Memory B cell (primary cell): ENCODE results near the gene DISP3.

Experiments
- ATAC-seq: fragments of 150-1000 bp; cut with Tn5 transposase; 2 replicates; pipeline ENCODE4 v1.10.0; 2021; ENCODE audit warnings: low read depth, mild to moderate bottlenecking, moderate library complexity
- DNase-seq, 2 donors: peaks; one replicate each; pipeline ENCODE4 v3.0.0; 2022; ENCODE audit warnings: low spot score in 2 of 2
- H3K27ac Mint-ChIP-seq: one replicate; pipeline ENCODE4 v1.8.0; 2022; ENCODE audit warnings: mild to moderate bottlenecking, moderate library complexity, mixed read lengths
- H3K27me3 Mint-ChIP-seq: one replicate; pipeline ENCODE4 v1.8.0; 2022; ENCODE audit warnings: mixed read lengths
- H3K36me3 Mint-ChIP-seq: one replicate; pipeline ENCODE4 v1.8.0; 2022; ENCODE audit warnings: mild to moderate bottlenecking, mixed read lengths
- H3K4me1 Mint-ChIP-seq: one replicate; pipeline ENCODE4 v1.8.0; 2022; ENCODE audit warnings: mixed read lengths
- H3K4me3 Mint-ChIP-seq: one replicate; pipeline ENCODE4 v1.8.0; 2022; ENCODE audit warnings: mild to moderate bottlenecking, moderate library complexity, mixed read lengths
- H3K9me3 Mint-ChIP-seq: one replicate; pipeline ENCODE4 v1.8.0; 2022; ENCODE audit warnings: mixed read lengths

Gene DISP3

GRCh38 chr1:11486231-11487009 is 7.5 kb downstream of the DISP3 start:
- ATAC-seq (no peak), DNase-seq (no peak)
- H3K9me3 Mint-ChIP-seq: no peaks in the 10 kb centered on the region
- peaks cover 2% of the 10 kb centered on the region for H3K4me1 Mint-ChIP-seq
- no peaks in the 10 kb centered on the region for H3K36me3 Mint-ChIP-seq
- no peak overlapping the region for H3K4me3 Mint-ChIP-seq
- H3K27ac Mint-ChIP-seq: no peak overlapping the region
- peaks cover 12% of the 10 kb centered on the region for H3K27me3 Mint-ChIP-seq

GRCh38 chr1:11487196-11487751 is 8.3 kb downstream of the DISP3 start:
- peaks cover 6% of the 10 kb centered on the region for H3K27me3 Mint-ChIP-seq
- no peak overlapping the region for H3K27ac Mint-ChIP-seq
- no peak overlapping the region for H3K4me3 Mint-ChIP-seq
- no peak for DNase-seq
- H3K4me1 Mint-ChIP-seq: peaks cover 2% of the 10 kb centered on the region
- no peak for ATAC-seq
- no peaks in the 10 kb centered on the region for H3K9me3 Mint-ChIP-seq
- H3K36me3 Mint-ChIP-seq: no peaks in the 10 kb centered on the region

GRCh38 chr1:11488201-11488770 is 9.3 kb downstream of the DISP3 start:
- ATAC-seq (no peak), DNase-seq (no peak)
- H3K27me3 Mint-ChIP-seq: peaks cover 6% of the 10 kb centered on the region
- no peak overlapping the region for H3K27ac Mint-ChIP-seq
- H3K36me3 Mint-ChIP-seq: no peaks in the 10 kb centered on the region
- no peak overlapping the region for H3K4me3 Mint-ChIP-seq
- H3K4me1 Mint-ChIP-seq: peaks cover 2% of the 10 kb centered on the region
- H3K9me3 Mint-ChIP-seq: no peaks in the 10 kb centered on the region

GRCh38 chr1:11488966-11489625 is 10.1 kb downstream of the DISP3 start:
- no peak for ATAC-seq

GRCh38 chr1:11492235-11492634 is 13.3 kb downstream of the DISP3 start:
- peaks cover 3% of the 10 kb centered on the region for H3K36me3 Mint-ChIP-seq

More at GRCh38 chr1:11488966-11489625, 10.1 kb downstream of the DISP3 start:
- Mint-ChIP-seq H3K4me1 (peaks cover 1% of the 10 kb centered on the region), H3K27me3 (peaks cover 6% of the 10 kb centered on the region), H3K9me3 (peaks cover 3% of the 10 kb centered on the region), H3K36me3 (peaks cover 3% of the 10 kb centered on the region), H3K4me3 (no peak overlapping the region), H3K27ac (no peak overlapping the region)
- DNase-seq: no peak

GRCh38 chr1:11493972-11494655 is 15.2 kb downstream of the DISP3 start:
- H3K9me3 Mint-ChIP-seq: peaks cover 3% of the 10 kb centered on the region
- ATAC-seq (no peak), DNase-seq (no peak)
- no peak overlapping the region for H3K4me3 Mint-ChIP-seq
- H3K36me3 Mint-ChIP-seq: peaks cover 3% of the 10 kb centered on the region
- no peaks in the 10 kb centered on the region for H3K4me1 Mint-ChIP-seq
- peaks cover 6% of the 10 kb centered on the region for H3K27me3 Mint-ChIP-seq
- no peak overlapping the region for H3K27ac Mint-ChIP-seq

More at GRCh38 chr1:11492235-11492634, 13.3 kb downstream of the DISP3 start:
- peaks cover 3% of the 10 kb centered on the region for H3K9me3 Mint-ChIP-seq
- no peaks in the 10 kb centered on the region for H3K4me1 Mint-ChIP-seq
- no peak for ATAC-seq
- peaks cover 5% of the 10 kb centered on the region for H3K27me3 Mint-ChIP-seq
- no peak for DNase-seq
- no peak overlapping the region for H3K27ac Mint-ChIP-seq
- H3K4me3 Mint-ChIP-seq: no peak overlapping the region

- peaks cover 3% of the 10 kb centered on the region for H3K36me3 Mint-ChIP-seq
- no peak for ATAC-seq
- peaks cover 3% of the 10 kb centered on the region for H3K9me3 Mint-ChIP-seq
- no peak overlapping the region for H3K4me3 Mint-ChIP-seq
- H3K27ac Mint-ChIP-seq: no peak overlapping the region
- H3K4me1 Mint-ChIP-seq: no peaks in the 10 kb centered on the region
- no peak for DNase-seq
- H3K27me3 Mint-ChIP-seq: peaks cover 10% of the 10 kb centered on the region
Measured at GRCh38 chr1:11494771-11495170, 15.8 kb downstream of the DISP3 start.

GRCh38 chr1:11495579-11495978 is 16.6 kb downstream of the DISP3 start:
- no peak overlapping the region for H3K27ac Mint-ChIP-seq
- peaks cover 3% of the 10 kb centered on the region for H3K36me3 Mint-ChIP-seq
- no peak for ATAC-seq
- peaks cover 3% of the 10 kb centered on the region for H3K9me3 Mint-ChIP-seq
- DNase-seq: no peak
- H3K4me1 Mint-ChIP-seq: no peaks in the 10 kb centered on the region
- no peak overlapping the region for H3K4me3 Mint-ChIP-seq
- peaks cover 12% of the 10 kb centered on the region for H3K27me3 Mint-ChIP-seq

- Mint-ChIP-seq H3K4me1 (no peaks in the 10 kb centered on the region), H3K36me3 (peaks cover 3% of the 10 kb centered on the region), H3K27me3 (peaks cover 14% of the 10 kb centered on the region), H3K4me3 (no peak overlapping the region), H3K9me3 (peaks cover 3% of the 10 kb centered on the region), H3K27ac (no peak overlapping the region)
- ATAC-seq (no peak), DNase-seq (no peak)
Measured at GRCh38 chr1:11496551-11497080, 17.7 kb downstream of the DISP3 start.

- ATAC-seq: no peak
- no peak overlapping the region for H3K27ac Mint-ChIP-seq
Measured at GRCh38 chr1:11498956-11499594, 20.1 kb downstream of the DISP3 start.

GRCh38 chr1:11499601-11500331 is 20.8 kb downstream of the DISP3 start:
- no peak for DNase-seq
- peaks cover 5% of the 10 kb centered on the region for H3K9me3 Mint-ChIP-seq
- peaks cover 6% of the 10 kb centered on the region for H3K36me3 Mint-ChIP-seq
- no peak overlapping the region for H3K27ac Mint-ChIP-seq
- H3K4me3 Mint-ChIP-seq: no peak overlapping the region
- H3K27me3 Mint-ChIP-seq: peaks cover 18% of the 10 kb centered on the region
- ATAC-seq: no peak
- H3K4me1 Mint-ChIP-seq: peaks cover 2% of the 10 kb centered on the region

More at GRCh38 chr1:11498956-11499594, 20.1 kb downstream of the DISP3 start:
- DNase-seq: no peak
- Mint-ChIP-seq H3K36me3 (peaks cover 6% of the 10 kb centered on the region), H3K27me3 (peaks cover 18% of the 10 kb centered on the region), H3K4me3 (no peak overlapping the region), H3K9me3 (peaks cover 5% of the 10 kb centered on the region), H3K4me1 (peaks cover 2% of the 10 kb centered on the region)

GRCh38 chr1:11500881-11501280 is 21.9 kb downstream of the DISP3 start:
- H3K9me3 Mint-ChIP-seq: peaks cover 5% of the 10 kb centered on the region

More at GRCh38 chr1:11500881-11501280, 21.9 kb downstream of the DISP3 start:
- DNase-seq (no peak), ATAC-seq (no peak)
- no peak overlapping the region for H3K4me3 Mint-ChIP-seq
- H3K27ac Mint-ChIP-seq: no peak overlapping the region
- peaks cover 18% of the 10 kb centered on the region for H3K27me3 Mint-ChIP-seq
- peaks cover 2% of the 10 kb centered on the region for H3K4me1 Mint-ChIP-seq
- H3K36me3 Mint-ChIP-seq: peaks cover 6% of the 10 kb centered on the region
